CD4-positive, alpha-beta T cell (primary cell): Measurements from ENCODE around the gene PAPSS2. TPM values are rescaled to one million over a fixed set of nuclear protein-coding genes. Genes with fewer than 3 reads are reported as not detected.

Experiments
- ATAC-seq: fragments of 200-7000 bp; cut with Tn5 transposase; one replicate; pipeline ENCODE4 v1.10.0; 2022; ENCODE audit warnings: mild to moderate bottlenecking; ENCODE audit not compliant: poor library complexity
- CTCF ChIA-PET: fragments of 350-600 bp; sonication (Branson Sonifier 250); formaldehyde crosslinking; loops from one replicate; lab custom pipeline; 2021; ENCODE audit warnings: antibody characterized with exemption, inconsistent platforms; lab: Charles Lee
- POLR2A ChIA-PET: fragments of 350-600 bp; sonication (Branson Sonifier 250); formaldehyde crosslinking; loops from one replicate; lab custom pipeline; 2021; ENCODE audit warnings: antibody characterized with exemption, inconsistent platforms; lab: Charles Lee
- DNase-seq, 14 experiments: peaks; one replicate each; pipeline ENCODE4 v3.0.0-alpha.2; 2013 to 2020; ENCODE audit warnings: mixed read lengths in 2 of 14
- H3K27ac ChIP-seq, 2 donors: one replicate each; pipeline versions ENCODE4 v1.5.1 to v1.7.0; 2013; ENCODE audit warnings: low read length in 2 of 2, low read depth in 1 of 2, mild to moderate bottlenecking in 1 of 2
- H3K27me3 ChIP-seq, 2 experiments: 1 replicate in 1 of 2; 2 replicates in 1 of 2; pipeline versions ENCODE4 v1.6.1 to v1.7.0; 2013; ENCODE audit warnings: low read length in 2 of 2, control low read depth in 1 of 2, mild to moderate bottlenecking in 1 of 2, moderate library complexity in 1 of 2; ENCODE audit not compliant: insufficient read depth in 2 of 2, control insufficient read depth in 1 of 2
- H3K36me3 ChIP-seq: one replicate; pipeline ENCODE4 v1.6.1; 2013; ENCODE audit warnings: low read length, control low read depth; ENCODE audit not compliant: insufficient read depth
- H3K4me1 ChIP-seq: one replicate; pipeline ENCODE4 v1.6.1; 2013; ENCODE audit warnings: low read length, control low read depth; ENCODE audit not compliant: insufficient read depth
- H3K4me3 ChIP-seq: one replicate; pipeline ENCODE4 v1.5.1; 2013; ENCODE audit warnings: mild to moderate bottlenecking, low read length, moderate library complexity
- H3K9me3 ChIP-seq, 2 experiments: 1 replicate in 1 of 2; 2 replicates in 1 of 2; pipeline versions ENCODE4 v1.6.1 to v1.7.0; 2013; ENCODE audit warnings: low read length in 2 of 2, mild to moderate bottlenecking in 2 of 2, control low read depth in 1 of 2, moderate library complexity in 1 of 2; ENCODE audit not compliant: control insufficient read depth in 1 of 2, insufficient read depth in 1 of 2
- H3K27ac Mint-ChIP-seq: one replicate; pipeline ENCODE4 v1.8.0; 2020; ENCODE audit warnings: mixed read lengths
- H3K27me3 Mint-ChIP-seq: one replicate; pipeline ENCODE4 v1.8.0; 2021; ENCODE audit warnings: mixed read lengths
- H3K36me3 Mint-ChIP-seq: one replicate; pipeline ENCODE4 v1.8.0; 2021; ENCODE audit warnings: low read depth, mixed read lengths
- H3K4me1 Mint-ChIP-seq: one replicate; pipeline ENCODE4 v1.8.0; 2021; ENCODE audit warnings: low read depth, mixed read lengths
- H3K4me3 Mint-ChIP-seq: one replicate; pipeline ENCODE4 v1.8.0; 2020; ENCODE audit warnings: mild to moderate bottlenecking, mixed read lengths
- H3K9me3 Mint-ChIP-seq: one replicate; pipeline ENCODE4 v1.8.0; 2020; ENCODE audit warnings: mixed read lengths
- intact Hi-C, 2 experiments: fragments of 100-400 bp; cut with DNase I in 1 of 2; cut with micrococcal nuclease in 1 of 2; formaldehyde crosslinking; loops; one replicate each; pipeline versions ENCODE4 v1.15.1 to v1.9.0; 2023 to 2025; cut with DNase I, micrococcal nuclease
- total RNA-seq, 174 experiments: library from RNA in 2 of 174; stranded (reverse) in 2 of 174; gene quantifications; one replicate each; pipeline ENCODE4 v1.2.3 and lab custom pipeline; 2021 to 2026
- TF ChIP-seq, protein P1 (sequence below): fragments of 200-600 bp; IDR thresholded peaks from one replicate; pipeline ENCODE4 v1.8.0; 2022; ENCODE audit warnings: antibody characterized with exemption, mild to moderate bottlenecking

Gene PAPSS2
- total RNA-seq, 2 experiments from 2014 or later = not detected

DNA sequence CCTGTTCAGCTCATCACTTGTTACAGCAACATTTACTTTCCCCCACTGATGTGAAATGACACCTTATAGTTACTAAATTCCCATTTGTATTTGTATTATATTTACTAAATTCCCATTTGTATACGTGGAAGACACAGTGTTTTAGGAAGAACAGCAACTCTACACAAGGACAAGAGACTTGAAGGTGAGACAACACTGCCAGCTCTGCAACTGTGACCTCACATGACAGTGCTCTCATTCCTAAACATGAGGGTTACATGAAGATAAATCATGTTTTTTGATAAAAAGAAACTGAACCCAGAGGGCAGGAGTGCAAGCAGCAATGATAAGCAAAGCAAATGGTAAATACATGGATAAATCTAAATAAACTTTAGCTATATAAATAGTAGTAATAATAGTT is 98.0 kb downstream of the PAPSS2 start:
- H3K27me3 Mint-ChIP-seq = no peaks in the 10 kb centered on the region
- H3K4me3 Mint-ChIP-seq = no peak overlapping the region
- H3K9me3 Mint-ChIP-seq = no peaks in the 10 kb centered on the region
- TF ChIP-seq, protein P1, sequence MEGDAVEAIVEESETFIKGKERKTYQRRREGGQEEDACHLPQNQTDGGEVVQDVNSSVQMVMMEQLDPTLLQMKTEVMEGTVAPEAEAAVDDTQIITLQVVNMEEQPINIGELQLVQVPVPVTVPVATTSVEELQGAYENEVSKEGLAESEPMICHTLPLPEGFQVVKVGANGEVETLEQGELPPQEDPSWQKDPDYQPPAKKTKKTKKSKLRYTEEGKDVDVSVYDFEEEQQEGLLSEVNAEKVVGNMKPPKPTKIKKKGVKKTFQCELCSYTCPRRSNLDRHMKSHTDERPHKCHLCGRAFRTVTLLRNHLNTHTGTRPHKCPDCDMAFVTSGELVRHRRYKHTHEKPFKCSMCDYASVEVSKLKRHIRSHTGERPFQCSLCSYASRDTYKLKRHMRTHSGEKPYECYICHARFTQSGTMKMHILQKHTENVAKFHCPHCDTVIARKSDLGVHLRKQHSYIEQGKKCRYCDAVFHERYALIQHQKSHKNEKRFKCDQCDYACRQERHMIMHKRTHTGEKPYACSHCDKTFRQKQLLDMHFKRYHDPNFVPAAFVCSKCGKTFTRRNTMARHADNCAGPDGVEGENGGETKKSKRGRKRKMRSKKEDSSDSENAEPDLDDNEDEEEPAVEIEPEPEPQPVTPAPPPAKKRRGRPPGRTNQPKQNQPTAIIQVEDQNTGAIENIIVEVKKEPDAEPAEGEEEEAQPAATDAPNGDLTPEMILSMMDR = no peak
- peaks cover 59% of the 10 kb centered on the region for H3K36me3 Mint-ChIP-seq
- H3K4me1 ChIP-seq = no peaks in the 10 kb centered on the region
- H3K9me3 ChIP-seq = no peaks in the 10 kb centered on the region
- H3K36me3 ChIP-seq = peaks cover 40% of the 10 kb centered on the region
- CTCF ChIA-PET = interaction anchor here (0.7 to 1.4 kb wide), 2 partner anchors 9 to 402 kb away, joined by 3 read pairs; no protein-coding TSS in a partner anchor
- POLR2A ChIA-PET = no interaction called here
- H3K27ac Mint-ChIP-seq = no peak overlapping the region
- no peak for DNase-seq
- intact Hi-C loops = no loop called here
- no peak for ATAC-seq
- no peak overlapping the region for H3K27ac ChIP-seq
- no peaks in the 10 kb centered on the region for H3K27me3 ChIP-seq
- H3K4me1 Mint-ChIP-seq = peaks cover 5% of the 10 kb centered on the region
- no peak overlapping the region for H3K4me3 ChIP-seq

DNA sequence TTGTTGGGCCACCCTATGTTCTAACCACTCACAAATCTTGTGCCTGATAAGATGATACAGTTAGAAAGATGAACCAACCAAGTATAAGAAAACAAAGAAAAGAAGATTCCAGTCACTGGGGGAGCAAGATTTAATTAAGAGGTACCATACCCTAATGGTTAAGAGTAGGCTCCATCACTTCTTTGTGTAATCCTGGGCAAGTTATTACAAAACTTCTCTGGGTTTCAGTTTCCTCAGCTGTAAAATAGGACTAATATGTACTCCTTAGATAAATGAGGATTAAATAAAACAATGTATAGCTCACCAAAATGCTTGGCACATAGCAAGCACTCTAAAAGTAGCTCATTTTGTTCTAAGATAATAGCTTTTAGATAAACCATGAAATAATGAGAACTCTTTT is 99.9 kb downstream of the PAPSS2 start:
- Histone ChIP-seq H3K27me3 (no peaks in the 10 kb centered on the region), H3K4me3 (no peak overlapping the region), H3K36me3 (peaks cover 39% of the 10 kb centered on the region), H3K9me3 (no peaks in the 10 kb centered on the region), H3K4me1 (no peaks in the 10 kb centered on the region), H3K27ac (no peak overlapping the region)
- H3K9me3 Mint-ChIP-seq = no peaks in the 10 kb centered on the region
- H3K4me1 Mint-ChIP-seq = peaks cover 5% of the 10 kb centered on the region
- ChIA-PET CTCF (no interaction called here), POLR2A (interaction anchor here (1.1 kb wide), 1 partner anchor 103 kb away, joined by 3 read pairs; no protein-coding TSS in a partner anchor)
- ATAC-seq (no peak), DNase-seq (no peak)
- H3K4me3 Mint-ChIP-seq = no peak overlapping the region
- TF ChIP-seq, protein P1 = no peak
- H3K36me3 Mint-ChIP-seq = peaks cover 59% of the 10 kb centered on the region
- no peaks in the 10 kb centered on the region for H3K27me3 Mint-ChIP-seq
- intact Hi-C loops = no loop called here
- peak overlapping the region; percentile 5 for H3K27ac Mint-ChIP-seq

DNA sequence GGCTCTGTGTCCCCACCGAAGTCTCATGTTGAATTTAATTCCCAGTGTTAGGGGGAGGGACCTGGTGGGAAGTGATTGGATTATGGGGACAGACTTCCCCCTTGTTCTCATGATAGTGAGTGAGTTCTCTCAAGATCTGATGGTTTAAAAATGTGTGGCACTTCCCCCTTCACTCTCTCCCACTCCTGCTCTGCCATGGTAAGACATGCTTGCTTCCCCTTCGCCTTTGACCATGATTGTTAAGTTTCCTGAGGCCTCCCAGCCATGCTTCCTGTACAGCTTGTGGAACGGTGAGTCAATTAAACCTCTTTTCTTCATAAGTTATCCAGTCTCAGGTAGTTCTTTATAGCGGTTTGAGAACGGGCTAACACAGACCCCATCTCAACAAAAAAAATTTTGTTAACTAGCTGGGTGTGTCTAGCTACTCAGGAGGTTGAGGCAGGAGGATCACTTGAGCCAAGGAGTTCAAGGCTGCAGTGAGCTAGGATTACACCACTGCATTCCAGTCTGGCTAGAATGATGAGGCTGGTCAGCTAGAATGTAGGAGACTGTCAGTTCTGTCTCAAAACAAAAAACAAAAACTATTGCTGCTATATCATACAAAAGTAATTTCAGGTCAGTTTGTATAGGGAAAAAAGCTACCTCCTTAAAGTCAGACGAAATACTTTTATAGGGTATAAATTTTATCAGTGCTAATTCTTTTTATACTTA is 100.7 kb downstream of the PAPSS2 start:
- H3K9me3 Mint-ChIP-seq = no peaks in the 10 kb centered on the region
- Histone ChIP-seq H3K4me1 (no peaks in the 10 kb centered on the region), H3K27me3 (no peaks in the 10 kb centered on the region), H3K36me3 (peaks cover 36% of the 10 kb centered on the region), H3K27ac (no peak overlapping the region), H3K9me3 (no peaks in the 10 kb centered on the region), H3K4me3 (no peak overlapping the region)
- no peak overlapping the region for H3K4me3 Mint-ChIP-seq
- DNase-seq (peak in 1 of 14 experiments; percentile 29), ATAC-seq (no peak)
- TF ChIP-seq, protein P1 = no peak
- H3K27me3 Mint-ChIP-seq = no peaks in the 10 kb centered on the region
- ChIA-PET CTCF (no interaction called here), POLR2A (interaction anchor here (1.1 kb wide), 1 partner anchor 102 kb away, joined by 3 read pairs; no protein-coding TSS in a partner anchor)
- peaks cover 5% of the 10 kb centered on the region for H3K4me1 Mint-ChIP-seq
- peak overlapping the region; percentile 69 for H3K27ac Mint-ChIP-seq
- peaks cover 59% of the 10 kb centered on the region for H3K36me3 Mint-ChIP-seq
- intact Hi-C loops = loop anchor here in 1 of 2 experiments (10.0 kb wide), 1 partner anchor 226 kb away; no protein-coding TSS in a partner anchor
